Kidney tubule cell (primary cell): ENCODE data around the gene DTNA.
A peak's percentile ranks its signal among the peaks of the same experiment; 100 is the strongest.

Source experiments
- DNase-seq: peaks from one replicate; pipeline ENCODE4 v3.0.0-alpha.2; 2018; ENCODE audit warnings: low spot score

DTNA gene

GRCh38 chr18:34807106-34807796, 97.2 kb downstream of the DTNA start:
- DNase-seq: peak; percentile 89

- DNase-seq: no peak
Observed at GRCh38 chr18:34808389-34808788, 98.3 kb downstream of the DTNA start.

- peak; percentile 55 for DNase-seq
Observed at GRCh38 chr18:34809451-34810072, 99.5 kb downstream of the DTNA start.

GRCh38 chr18:34816183-34816582, 106.1 kb downstream of the DTNA start:
- DNase-seq: no peak

GRCh38 chr18:34817636-34818035, 107.5 kb downstream of the DTNA start:
- DNase-seq: no peak

- no peak for DNase-seq
Observed at GRCh38 chr18:34818064-34818463, 108.0 kb downstream of the DTNA start.

- DNase-seq: no peak
Observed at GRCh38 chr18:34820360-34821065, 110.4 kb downstream of the DTNA start.

- no peak for DNase-seq
Observed at GRCh38 chr18:34821669-34822210, 111.6 kb downstream of the DTNA start.

GRCh38 chr18:34828093-34828492, 118.0 kb downstream of the DTNA start:
- no peak for DNase-seq

- no peak for DNase-seq
Observed at GRCh38 chr18:34834897-34835296, 124.8 kb downstream of the DTNA start.

GRCh38 chr18:34835466-34835865, 125.4 kb downstream of the DTNA start:
- DNase-seq: no peak

GRCh38 chr18:34837769-34838272, 127.7 kb downstream of the DTNA start:
- no peak for DNase-seq

GRCh38 chr18:34838669-34839068, 128.6 kb downstream of the DTNA start:
- no peak for DNase-seq

GRCh38 chr18:34840256-34840826, 130.2 kb downstream of the DTNA start:
- no peak for DNase-seq

- DNase-seq: no peak
Observed at GRCh38 chr18:34841891-34842290, 131.8 kb downstream of the DTNA start.

- DNase-seq: no peak
Observed at GRCh38 chr18:34844072-34844471, 134.0 kb downstream of the DTNA start.

GRCh38 chr18:34844732-34845459, 134.8 kb downstream of the DTNA start:
- no peak for DNase-seq

GRCh38 chr18:34847408-34847807, 137.3 kb downstream of the DTNA start:
- DNase-seq: no peak

- DNase-seq: no peak
Observed at GRCh38 chr18:34848156-34848555, 138.1 kb downstream of the DTNA start.

- DNase-seq: no peak
Observed at GRCh38 chr18:34848695-34849094, 138.6 kb downstream of the DTNA start.

- DNase-seq: peak; percentile 82
Observed at GRCh38 chr18:34857320-34857719, 147.2 kb downstream of the DTNA start.

- DNase-seq: no peak
Observed at GRCh38 chr18:34858188-34858587, 148.1 kb downstream of the DTNA start.
